GM10248 (cell line): ENCODE measurements around the gene DCAF7.

ENCODE experiments used
- CTCF ChIA-PET: fragments of 300-600 bp; sonication (Branson Sonifier 250); formaldehyde crosslinking; extraction: SDS; loops from one replicate; lab custom pipeline; 2021; ENCODE audit warnings: antibody characterized with exemption; lab: Yijun Ruan, JAX
- POLR2A ChIA-PET: fragments of 350-650 bp; sonication (Branson Sonifier 250); formaldehyde crosslinking; extraction: SDS; loops from one replicate; lab custom pipeline; 2020; ENCODE audit warnings: antibody characterized with exemption; lab: Yijun Ruan, JAX
- DNase-seq: peaks from one replicate; pipeline ENCODE4 v3.0.0; 2012; ENCODE audit errors: extremely low spot score
- TF ChIP-seq, protein P1 (sequence below): IDR thresholded peaks from 2 replicates; pipeline ENCODE4 v1.5.1; 2012; ENCODE audit warnings: mild to moderate bottlenecking, low read depth; ENCODE audit errors: extremely low read depth, missing control alignments, control extremely low read depth

DCAF7 gene

DNA sequence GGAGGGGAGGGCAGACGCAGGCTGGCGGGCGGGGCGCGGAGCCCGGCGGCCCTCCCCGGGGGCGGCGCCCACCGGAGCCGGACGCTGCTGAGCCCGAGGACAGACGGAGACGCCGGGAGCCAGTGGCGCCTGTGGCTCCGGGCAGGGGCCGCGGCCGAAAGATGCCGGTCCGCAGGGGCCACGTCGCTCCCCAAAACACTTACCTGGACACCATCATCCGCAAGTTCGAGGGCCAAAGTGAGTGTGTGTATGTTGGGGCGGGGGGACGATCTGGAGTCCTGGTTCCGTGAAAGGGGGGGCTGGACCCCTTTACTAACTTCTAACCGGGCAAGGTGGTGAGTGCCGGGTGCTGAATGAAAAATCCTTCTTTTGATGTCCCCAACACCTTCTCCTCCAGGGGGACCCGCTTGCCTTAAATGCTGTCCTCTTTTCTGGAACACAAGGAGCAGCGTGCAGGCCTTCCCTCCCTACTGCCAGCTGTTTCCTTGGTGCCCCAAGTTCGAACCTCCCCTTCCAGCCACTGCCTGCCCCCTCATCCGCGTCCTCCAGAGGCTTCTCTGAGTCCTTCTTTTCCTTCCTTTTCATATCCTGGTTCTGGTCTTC is 26.9 kb upstream of the DCAF7 start, which contains the start of gene KCNH6:
Gene KCNH6, plus strand, starts transcription at position 106 of the 603 bp plus-strand sequence. Its CDS starts 56 bp downstream, at position 162.
- CTCF ChIA-PET: interaction anchor here (1.1 kb wide), 1 partner anchor 9 kb away, joined by 3 read pairs; no protein-coding TSS in a partner anchor
- POLR2A ChIA-PET: no interaction called here
- TF ChIP-seq, protein P1, sequence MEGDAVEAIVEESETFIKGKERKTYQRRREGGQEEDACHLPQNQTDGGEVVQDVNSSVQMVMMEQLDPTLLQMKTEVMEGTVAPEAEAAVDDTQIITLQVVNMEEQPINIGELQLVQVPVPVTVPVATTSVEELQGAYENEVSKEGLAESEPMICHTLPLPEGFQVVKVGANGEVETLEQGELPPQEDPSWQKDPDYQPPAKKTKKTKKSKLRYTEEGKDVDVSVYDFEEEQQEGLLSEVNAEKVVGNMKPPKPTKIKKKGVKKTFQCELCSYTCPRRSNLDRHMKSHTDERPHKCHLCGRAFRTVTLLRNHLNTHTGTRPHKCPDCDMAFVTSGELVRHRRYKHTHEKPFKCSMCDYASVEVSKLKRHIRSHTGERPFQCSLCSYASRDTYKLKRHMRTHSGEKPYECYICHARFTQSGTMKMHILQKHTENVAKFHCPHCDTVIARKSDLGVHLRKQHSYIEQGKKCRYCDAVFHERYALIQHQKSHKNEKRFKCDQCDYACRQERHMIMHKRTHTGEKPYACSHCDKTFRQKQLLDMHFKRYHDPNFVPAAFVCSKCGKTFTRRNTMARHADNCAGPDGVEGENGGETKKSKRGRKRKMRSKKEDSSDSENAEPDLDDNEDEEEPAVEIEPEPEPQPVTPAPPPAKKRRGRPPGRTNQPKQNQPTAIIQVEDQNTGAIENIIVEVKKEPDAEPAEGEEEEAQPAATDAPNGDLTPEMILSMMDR: no peak
- DNase-seq: no peak

DNA sequence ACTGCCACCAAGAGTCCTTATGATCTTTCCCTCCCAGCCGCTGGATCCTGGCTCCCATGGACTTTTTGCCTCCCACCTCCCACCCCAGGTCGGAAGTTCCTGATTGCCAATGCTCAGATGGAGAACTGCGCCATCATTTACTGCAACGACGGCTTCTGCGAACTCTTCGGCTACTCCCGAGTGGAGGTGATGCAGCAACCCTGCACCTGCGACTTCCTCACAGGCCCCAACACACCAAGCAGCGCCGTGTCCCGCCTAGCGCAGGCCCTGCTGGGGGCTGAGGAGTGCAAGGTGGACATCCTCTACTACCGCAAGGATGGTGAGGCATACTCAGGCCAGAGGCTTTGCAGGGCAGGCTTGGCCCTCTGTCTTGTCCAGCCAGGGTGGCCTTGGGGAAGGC is 26.2 kb upstream of the DCAF7 start:
- no peak for DNase-seq
- POLR2A ChIA-PET: no interaction called here
- TF ChIP-seq, protein P1: no peak
- CTCF ChIA-PET: no interaction called here

DNA sequence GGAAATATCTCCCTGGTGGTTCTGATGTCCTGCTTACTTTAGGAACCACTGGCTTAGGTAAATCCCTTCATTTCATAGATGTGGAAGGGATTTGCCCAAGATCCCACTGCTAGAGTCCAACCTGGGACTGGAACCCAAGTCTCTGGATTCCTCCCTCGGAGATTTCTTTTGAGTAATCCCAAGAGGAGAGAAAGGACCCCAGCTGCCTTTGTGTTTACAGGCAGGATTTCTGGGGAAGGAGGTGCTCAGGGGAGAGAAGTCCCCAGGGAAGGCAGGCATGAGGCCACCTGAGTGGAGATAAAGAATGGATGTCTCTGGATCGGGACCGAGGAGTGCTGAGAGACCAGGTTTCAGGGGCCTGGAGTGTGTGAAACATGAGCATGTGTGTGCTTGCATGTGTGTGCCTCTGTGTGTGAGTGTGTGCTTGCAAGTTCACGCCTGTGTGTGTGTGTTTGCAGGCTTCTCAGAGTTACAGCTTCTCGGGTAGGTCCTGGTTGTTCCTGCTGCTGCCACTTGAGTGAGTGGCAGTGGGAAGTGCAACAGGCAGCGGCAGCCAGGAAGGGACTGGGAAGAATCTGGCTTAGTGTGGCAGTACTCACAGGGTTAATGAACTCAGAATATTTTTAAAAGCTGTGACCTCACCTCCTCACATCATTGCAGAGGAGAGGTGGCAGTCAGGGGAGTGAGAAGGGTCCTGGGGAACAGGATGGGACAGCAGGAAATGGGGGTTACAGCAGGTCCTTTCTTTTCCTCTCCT is 24.9 kb upstream of the DCAF7 start:
- POLR2A ChIA-PET: no interaction called here
- DNase-seq: no peak
- TF ChIP-seq, protein P1: no peak
- CTCF ChIA-PET: interaction anchor here (1.1 kb wide), 1 partner anchor 47 kb away, joined by 3 read pairs; no protein-coding TSS in a partner anchor

DNA sequence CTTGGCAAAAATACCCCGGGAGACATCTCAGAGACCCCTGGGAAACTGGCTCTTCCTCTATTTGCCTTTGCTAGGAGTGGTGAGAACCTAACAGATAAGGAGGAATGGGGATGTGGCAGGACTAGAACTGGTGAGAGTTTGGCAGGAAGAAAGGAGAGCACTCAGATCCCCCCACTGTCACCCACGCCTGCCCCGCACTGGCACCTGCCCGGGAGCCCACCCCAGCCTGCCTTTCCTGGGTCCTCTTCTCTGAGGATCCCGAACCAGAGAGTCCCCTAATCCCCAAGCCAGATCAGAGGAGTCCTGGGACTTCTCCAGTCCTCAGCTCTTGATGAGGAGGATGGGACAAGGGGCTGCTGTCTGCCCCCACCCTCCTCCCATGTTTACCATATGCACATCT is 23.4 kb upstream of the DCAF7 start:
- POLR2A ChIA-PET: interaction anchor here (0.6 kb wide), 2 partner anchors 69 to 1664 kb away, joined by 3 to 8 read pairs; no protein-coding TSS in a partner anchor

DNA sequence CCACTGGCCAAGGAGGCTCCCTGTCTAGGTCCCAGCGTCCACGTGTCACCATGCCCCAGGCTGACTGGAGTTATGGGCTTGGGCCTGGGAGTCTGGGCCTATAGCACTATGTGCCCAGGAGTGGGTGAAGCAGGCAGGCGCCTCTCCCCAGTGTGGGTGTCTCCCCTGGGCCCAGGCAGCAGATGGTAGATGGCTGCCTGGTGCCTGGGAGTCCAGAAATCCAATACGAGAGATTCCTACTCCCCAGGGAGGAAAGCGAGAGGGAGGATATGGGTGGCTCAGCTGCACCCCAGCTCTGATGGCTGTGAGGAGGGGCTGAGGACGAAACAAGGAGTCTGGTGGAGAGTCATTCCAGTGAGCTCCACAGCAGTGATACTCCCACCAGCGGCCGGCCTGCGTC is 22.1 kb upstream of the DCAF7 start:
- TF ChIP-seq, protein P1: no peak
- ChIA-PET CTCF (interaction anchor here (0.8 to 1.3 kb wide), 2 partner anchors 103 to 121 kb away, joined by 3 read pairs; no protein-coding TSS in a partner anchor), POLR2A (no interaction called here)
- no peak for DNase-seq

More for the DNA sequence above, 23.4 kb upstream of the DCAF7 start:
- TF ChIP-seq, protein P1: no peak
- no peak for DNase-seq
- CTCF ChIA-PET: interaction anchor here (1.1 kb wide), 1 partner anchor 49 kb away, joined by 3 read pairs; no protein-coding TSS in a partner anchor

DNA sequence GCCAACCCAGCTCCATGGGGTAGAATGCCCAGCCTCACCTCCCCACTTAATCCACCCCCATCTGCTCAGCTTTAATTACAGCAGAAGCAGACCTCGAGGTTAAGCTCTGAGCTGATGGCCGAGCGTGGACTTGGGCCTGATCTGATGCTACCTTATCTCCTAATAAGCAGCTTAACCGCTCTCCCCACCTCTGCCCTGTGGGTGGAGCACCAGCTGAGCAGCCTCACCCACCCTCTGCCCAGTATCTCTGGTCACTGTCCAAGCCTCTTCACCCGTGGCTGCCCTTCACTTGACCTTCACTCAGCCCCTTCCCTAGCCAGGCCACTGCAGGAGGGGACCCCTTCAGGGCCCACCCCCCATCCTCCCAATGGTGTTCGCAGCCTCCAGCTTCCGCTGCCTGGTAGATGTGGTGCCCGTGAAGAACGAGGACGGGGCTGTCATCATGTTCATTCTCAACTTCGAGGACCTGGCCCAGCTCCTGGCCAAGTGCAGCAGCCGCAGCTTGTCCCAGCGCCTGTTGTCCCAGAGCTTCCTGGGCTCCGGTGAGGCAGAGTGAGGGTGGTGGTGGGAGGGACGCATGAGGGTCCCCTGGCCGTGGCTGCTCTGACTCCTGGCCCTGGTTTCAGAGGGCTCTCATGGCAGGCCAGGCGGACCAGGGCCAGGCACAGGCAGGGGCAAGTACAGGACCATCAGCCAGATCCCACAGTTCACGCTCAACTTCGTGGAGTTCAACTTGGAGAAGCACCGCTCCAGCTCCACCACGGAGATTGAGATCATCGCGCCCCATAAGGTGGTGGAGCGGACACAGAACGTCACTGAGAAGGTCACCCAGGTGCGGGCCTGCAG is 20.3 kb upstream of the DCAF7 start:
- no peak for DNase-seq
- TF ChIP-seq, protein P1: no peak
- POLR2A ChIA-PET: no interaction called here
- CTCF ChIA-PET: interaction anchor here (1.1 to 1.3 kb wide), 2 partner anchors 15 to 105 kb away, joined by 3 read pairs; no protein-coding TSS in a partner anchor
